HepG2 (cell line): ENCODE measurements around the gene DOCK4. TPM values are rescaled to one million over a fixed set of nuclear protein-coding genes. Genes with fewer than 3 reads are reported as not detected.

Experiments used
- ATAC-seq: fragments of 200-7000 bp; cut with Tn5 transposase; 3 replicates; pipeline ENCODE4 v1.9.1; 2020; ENCODE audit warnings: mild to moderate bottlenecking, moderate library complexity
- BruUV-seq: library from RNA; stranded (reverse); fragments of 400-500 nt; replicated peaks from 2 replicates; lab custom pipeline; 2021; lab: Mats Ljungman, UMichigan
- CTCF ChIA-PET: fragments of 300-600 bp; formaldehyde crosslinking; extraction: SDS; loops from one replicate; lab custom pipeline; 2021; ENCODE audit warnings: low total read pairs, inconsistent platforms, low intra/inter-chr PET ratio; lab: Yijun Ruan, JAX
- POLR2A ChIA-PET: fragments of 350-600 bp; sonication (Branson Sonifier 250); formaldehyde crosslinking; loops from one replicate; lab custom pipeline; 2020; ENCODE audit warnings: antibody characterized with exemption, inconsistent platforms; lab: Yijun Ruan, JAX
- DNase-seq: peaks from one replicate; pipeline ENCODE4 v3.0.0-alpha.2; 2015; ENCODE audit warnings: low spot score
- FAIRE-seq: peaks from 3 replicates; lab custom pipeline; 2011; peaks lifted over from hg19 to GRCh38; lab: Jason Lieb, UNC
- H2AFZ ChIP-seq: one replicate; pipeline ENCODE4 v1.6.1; 2011; ENCODE audit warnings: low read length, inconsistent platforms
- H3K27ac ChIP-seq: fragments of 300-600 bp; 3 replicates; pipeline ENCODE4 v1.8.0; 2011; ENCODE audit warnings: mixed run types, mild to moderate bottlenecking, mixed read lengths, low read length, inconsistent platforms; ENCODE audit not compliant: insufficient read depth; ENCODE audit errors: extremely low read length
- H3K27me3 ChIP-seq, 2 experiments: fragments of 200-600 bp in 1 of 2; 2 replicates in 1 of 2; 3 replicates in 1 of 2; pipeline versions ENCODE4 v1.6.0 to v1.8.0; 2011; ENCODE audit warnings: low read length in 2 of 2, mild to moderate bottlenecking in 2 of 2, moderate library complexity in 2 of 2, inconsistent platforms in 1 of 2; ENCODE audit not compliant: insufficient read depth in 2 of 2, control insufficient read depth in 1 of 2
- H3K36me3 ChIP-seq, 2 experiments: fragments of 200-600 bp in 1 of 2; replicated peaks in 1 of 2; 2 replicates in 1 of 2; 3 replicates in 1 of 2; pipeline versions ENCODE4 v1.5.1 to v1.8.0; 2011; ENCODE audit warnings: low read length in 2 of 2, inconsistent platforms in 1 of 2; ENCODE audit not compliant: insufficient read depth in 2 of 2, control insufficient read depth in 1 of 2
- H3K4me1 ChIP-seq: 2 replicates; pipeline ENCODE4 v1.5.1; 2012; ENCODE audit warnings: low read length, inconsistent platforms; ENCODE audit not compliant: insufficient read depth
- H3K4me2 ChIP-seq: 2 replicates; pipeline ENCODE4 v1.6.0; 2011; ENCODE audit warnings: low read depth, low read length, inconsistent platforms
- H3K4me3 ChIP-seq, 3 experiments: fragments of 200-600 bp in 1 of 3; sonication (generic), shearing (Covaris generic) in 1 of 3; replicated peaks in 1 of 3; 2 replicates each; pipeline ENCODE4 v1.5.1; 2011 to 2016; ENCODE audit warnings: low read length in 3 of 3, inconsistent platforms in 2 of 3, low read depth in 2 of 3, mild to moderate bottlenecking in 2 of 3, control low read depth in 1 of 3, mixed read lengths in 1 of 3; ENCODE audit not compliant: insufficient read depth in 1 of 3
- H3K79me2 ChIP-seq: one replicate; pipeline ENCODE4 v1.6.1; 2011; ENCODE audit warnings: low read length, inconsistent platforms; ENCODE audit not compliant: insufficient read depth
- H3K9ac ChIP-seq: 2 replicates; pipeline ENCODE4 v1.6.0; 2011; ENCODE audit warnings: mild to moderate bottlenecking, low read depth, low read length, inconsistent platforms; ENCODE audit not compliant: insufficient read depth
- H3K9me3 ChIP-seq: 2 replicates; pipeline ENCODE4 v1.5.1; 2012; ENCODE audit warnings: mild to moderate bottlenecking, low read length
- H4K20me1 ChIP-seq: 2 replicates; pipeline ENCODE4 v1.6.0; 2011; ENCODE audit warnings: inconsistent platforms, mild to moderate bottlenecking, low read length, moderate library complexity; ENCODE audit not compliant: insufficient read depth
- EP300 ChIP-seq, 3 experiments: sonication (generic) in 1 of 3; formaldehyde crosslinking in 1 of 3; IDR thresholded peaks; 2 replicates each; pipeline versions ENCODE4 v1.5.1 to v1.6.1; 2011 to 2020; ENCODE audit warnings: low read depth in 2 of 3, low read length in 2 of 3, borderline replicate concordance in 1 of 3, improper control_type of control experiment in 1 of 3, mild to moderate bottlenecking in 1 of 3, missing genetic modification reagents in 1 of 3, moderate library complexity in 1 of 3
- MXD1 ChIP-seq: sonication (generic); formaldehyde crosslinking; IDR thresholded peaks from 2 replicates; pipeline ENCODE4 v1.4.0; 2020; ENCODE audit warnings: mild to moderate bottlenecking, missing genetic modification reagents
- PLSCR1 ChIP-seq: sonication (generic); formaldehyde crosslinking; IDR thresholded peaks from 2 replicates; pipeline ENCODE4 v1.5.0; 2020; ENCODE audit warnings: missing genetic modification reagents, mild to moderate bottlenecking, borderline replicate concordance
- ZNF12 ChIP-seq: sonication (generic); formaldehyde crosslinking; IDR thresholded peaks from 2 replicates; pipeline ENCODE4 v1.5.0; 2020; ENCODE audit warnings: missing genetic modification reagents
- ZSCAN30 ChIP-seq: sonication (generic); formaldehyde crosslinking; IDR thresholded peaks from 2 replicates; pipeline ENCODE4 v1.5.0; 2020; ENCODE audit warnings: mild to moderate bottlenecking, missing genetic modification reagents
- WGBS: methylation state at CpG from one replicate; pipeline ENCODE4 v1.1.6; 2017; ENCODE audit warnings: low lambda C conversion rate; 5-methylcytosine and 5-hydroxymethylcytosine counted together
- in situ Hi-C: cut with HindIII; loops from 2 replicates; pipeline ENCODE4 v1.10.0; 2017; ENCODE audit warnings: low pct_unique_long_range_greater_than_20kb; ENCODE audit not compliant: extremely low pct_ligation_motif_present
- intact Hi-C: fragments of 100-400 bp; cut with micrococcal nuclease; formaldehyde crosslinking; loops from one replicate; pipeline ENCODE4 v1.10.0; 2022; ENCODE audit not compliant: unreplicated experiment
- polyA plus RNA-seq, 8 experiments: library from polyadenylated mRNA; depleted of rRNA in 3 of 8; stranded (reverse) in 7 of 8; unstranded in 1 of 8; fragments of >200 nt; fragmentation: Illumina TruSeq in 4 of 8; extraction: Trizol in 4 of 8; gene quantifications; 2 replicates each; pipeline versions ENCODE4 v1.2.1 to v1.2.3, GENCODE V29; 2011 to 2016; ENCODE audit warnings: low read depth in 4 of 8, missing spikeins in 1 of 8, mixed read lengths in 1 of 8; ENCODE audit not compliant: insufficient read depth in 1 of 8
- total RNA-seq, 5 experiments: library from RNA; depleted of rRNA; stranded (reverse); fragments of >200 nt; fragmentation: Illumina TruSeq; extraction: Trizol; gene quantifications; 2 replicates each; pipeline ENCODE4 v1.2.3, GENCODE V29; 2016; ENCODE audit warnings: low read depth in 1 of 5

The DOCK4 gene
- total and polyA plus RNA-seq, 2 of the 13 experiments (the other 11 are each of a cell fraction or from before 2014, with no cell fraction given) = 13.5 to 17.4 TPM

- no peak for TF ChIP-seq ZSCAN30 (CRISPR knock-in tag)
- Histone ChIP-seq H3K9ac (no peak overlapping the region), H3K9me3 (no peaks in the 10 kb centered on the region), H3K4me3 (no peak overlapping the region), H3K27me3 (no peaks in the 10 kb centered on the region), H3K79me2 (no peaks in the 10 kb centered on the region), H3K27ac (no peak overlapping the region), H4K20me1 (no peaks in the 10 kb centered on the region), H3K36me3 (peaks cover 1 to 3% of the 10 kb centered on the region in 2 experiments; a peak in 2 of 5 replicates), H3K4me2 (no peak overlapping the region), H3K4me1 (no peaks in the 10 kb centered on the region), H2AFZ (no peak overlapping the region)
- CTCF ChIA-PET = no interaction called here
- in situ Hi-C loops (no loop called here), intact Hi-C loops (no loop called here)
- no peak for FAIRE-seq
- no peak for ATAC-seq
- no peak for DNase-seq
- POLR2A ChIA-PET = no interaction called here
- no TSS peak for BruUV-seq
Measured at GRCh38 chr7:111835066-111835465, 371.1 kb downstream of the DOCK4 start.

GRCh38 chr7:111834367-111834766 lies 371.8 kb downstream of the DOCK4 start:
- no peak for FAIRE-seq
- POLR2A ChIA-PET = no interaction called here

More at GRCh38 chr7:111834367-111834766, 371.8 kb downstream of the DOCK4 start:
- H3K27me3 ChIP-seq = no peaks in the 10 kb centered on the region
- intact Hi-C loops (no loop called here), in situ Hi-C loops (no loop called here)
- no peaks in the 10 kb centered on the region for H3K4me1 ChIP-seq
- H3K79me2 ChIP-seq = no peaks in the 10 kb centered on the region
- CTCF ChIA-PET = no interaction called here
- DNase-seq = no peak
- no peak overlapping the region for H3K9ac ChIP-seq
- H3K36me3 ChIP-seq = peaks cover 1 to 3% of the 10 kb centered on the region in 2 experiments; a peak in 2 of 5 replicates
- H3K27ac ChIP-seq = no peak overlapping the region
- no peak overlapping the region for H3K4me2 ChIP-seq
- no peak for ATAC-seq
- no peaks in the 10 kb centered on the region for H3K9me3 ChIP-seq
- no peaks in the 10 kb centered on the region for H4K20me1 ChIP-seq
- 97% methylated on average over 2 of the region's 2 CpGs for WGBS
- H2AFZ ChIP-seq = no peak overlapping the region
- no peak overlapping the region for H3K4me3 ChIP-seq
- TF ChIP-seq PLSCR1 (no peak), EP300 (IDR thresholded peaks at IDR 0.05; ENCODE audit: low read depth in 2 of 2, low read length in 2 of 2) (no peak), EP300 (CRISPR knock-in tag; IDR thresholded peaks at IDR 0.05; ENCODE audit: borderline replicate concordance) (no peak), ZNF12 (CRISPR knock-in tag) (no peak), MXD1 (CRISPR knock-in tag) (no peak)
- BruUV-seq = no TSS peak
